SU-DHL-6 (cell line): ENCODE measurements around the gene ZCCHC18.

Experiments
- H2AFZ ChIP-seq: fragments of 200-600 bp; sonication (generic); 2 replicates; pipeline ENCODE4 v1.6.1; 2014; ENCODE audit warnings: low read depth, mild to moderate bottlenecking, moderate library complexity, mixed read lengths, antibody characterized with exemption, low read length; ENCODE audit not compliant: severe bottlenecking
- H3F3A ChIP-seq: fragments of 200-600 bp; shearing (Covaris generic); 2 replicates; pipeline ENCODE4 v1.6.0; 2016; ENCODE audit warnings: antibody characterized with exemption, mild to moderate bottlenecking; ENCODE audit not compliant: insufficient read depth
- H3K27ac ChIP-seq: fragments of 200-600 bp; sonication (generic); 2 replicates; pipeline ENCODE4 v1.5.1; 2016; ENCODE audit warnings: low read depth, mild to moderate bottlenecking, low read length, moderate library complexity, mixed read lengths
- H3K27me3 ChIP-seq: fragments of 200-600 bp; sonication (generic), shearing (Covaris generic); 2 replicates; pipeline ENCODE4 v1.6.0; 2014; ENCODE audit warnings: mild to moderate bottlenecking, low read length
- H3K36me3 ChIP-seq: fragments of 200-600 bp; sonication (generic); 2 replicates; pipeline ENCODE4 v1.6.1; 2014; ENCODE audit warnings: mild to moderate bottlenecking, low read length, mixed read lengths
- H3K4me2 ChIP-seq: fragments of 300-600, 200-600 bp; shearing (Covaris generic), sonication (generic); 2 replicates; pipeline ENCODE4 v1.6.0; 2014; ENCODE audit warnings: low read length, low read depth, mild to moderate bottlenecking; ENCODE audit not compliant: poor library complexity, severe bottlenecking
- H3K4me3 ChIP-seq: fragments of 200-600 bp; sonication (generic); 2 replicates; pipeline ENCODE4 v1.5.1; 2014; ENCODE audit warnings: antibody characterized with exemption, low read length, mild to moderate bottlenecking, mixed read lengths; ENCODE audit not compliant: insufficient read depth, poor library complexity, severe bottlenecking
- H3K79me2 ChIP-seq: fragments of 200-600 bp; sonication (generic); 2 replicates; pipeline ENCODE4 v1.6.1; 2014; ENCODE audit warnings: mild to moderate bottlenecking, low read length, moderate library complexity; ENCODE audit not compliant: insufficient read depth
- H3K9ac ChIP-seq: fragments of 200-600 bp; sonication (generic); 2 replicates; pipeline ENCODE4 v1.7.0; 2014; ENCODE audit warnings: mild to moderate bottlenecking, low read length
- H3K9me2 ChIP-seq: fragments of 200-600 bp; sonication (generic); replicated peaks from 2 replicates; pipeline ENCODE4 v1.6.1; 2014; ENCODE audit warnings: low read length; ENCODE audit not compliant: insufficient read depth
- H3K9me3 ChIP-seq: fragments of 200-600 bp; sonication (generic); 2 replicates; pipeline ENCODE4 v1.6.1; 2014; ENCODE audit warnings: low read length, mixed read lengths; ENCODE audit not compliant: insufficient read depth
- H4K20me1 ChIP-seq: fragments of 200-600 bp; sonication (generic); 2 replicates; pipeline ENCODE4 v1.6.1; 2014; ENCODE audit warnings: low read depth, mild to moderate bottlenecking, antibody characterized with exemption, low read length, moderate library complexity, mixed read lengths
- CTCF ChIP-seq: fragments of 200-600 bp; sonication (generic); IDR thresholded peaks from one replicate; pipeline ENCODE4 v1.5.1; 2017; ENCODE audit warnings: antibody characterized with exemption, mild to moderate bottlenecking, low read length, moderate library complexity; ENCODE audit not compliant: insufficient read depth, poor library complexity, severe bottlenecking
- EZH2phosphoT487 ChIP-seq: fragments of 200-600 bp; sonication (generic), shearing (Covaris generic); conservative IDR thresholded peaks from 2 replicates; pipeline ENCODE4 v1.6.1; 2018; ENCODE audit warnings: mild to moderate bottlenecking, antibody characterized with exemption, low read length, moderate library complexity, mixed read lengths

The ZCCHC18 gene

DNA sequence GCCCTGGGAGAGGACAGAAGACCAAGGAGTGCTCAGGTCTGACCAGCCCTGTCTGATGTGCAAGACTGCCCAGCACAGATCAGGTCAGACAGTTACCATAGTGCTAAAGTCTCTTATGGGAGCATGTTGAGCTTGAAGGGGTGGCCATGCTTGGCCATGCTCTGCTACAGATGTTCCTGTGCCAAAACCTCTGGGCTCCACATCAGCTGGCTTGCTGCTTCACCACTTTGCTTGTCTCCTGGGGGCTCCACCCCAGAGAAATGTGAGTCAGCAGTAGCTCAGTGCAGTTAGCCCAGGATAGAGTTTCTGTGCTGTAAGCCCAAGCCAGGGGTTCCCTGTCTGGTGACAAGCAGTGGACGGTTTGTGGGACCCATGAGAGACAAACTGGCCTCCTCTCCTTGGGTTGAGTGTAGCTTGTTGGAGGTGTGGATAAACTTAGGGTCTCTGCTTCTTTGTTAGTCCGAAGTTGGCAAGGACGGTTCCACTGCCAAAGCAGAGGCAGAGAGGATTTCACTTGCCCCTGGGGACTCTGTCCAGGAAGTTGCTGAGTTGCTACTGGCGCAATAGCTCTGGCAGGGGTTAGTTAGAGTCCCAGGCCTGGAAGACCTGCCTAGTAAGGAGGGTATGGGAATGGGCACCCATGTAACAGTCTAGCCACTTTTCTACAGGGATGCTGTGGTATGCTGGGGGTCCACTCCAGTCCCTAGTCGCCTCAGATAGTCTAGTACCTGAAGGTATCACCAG, 27.6 kb upstream of the ZCCHC18 start:
- no peak overlapping the region for H3K4me3 ChIP-seq
- no peaks in the 10 kb centered on the region for H3K9me3 ChIP-seq
- no peak overlapping the region for H3K27ac ChIP-seq
- H3F3A ChIP-seq, result no peaks in the 10 kb centered on the region
- no peaks in the 10 kb centered on the region for H3K36me3 ChIP-seq
- TF ChIP-seq CTCF (no peak), EZH2phosphoT487 (no peak)
- no peaks in the 10 kb centered on the region for H4K20me1 ChIP-seq
- H3K9me2 ChIP-seq, result no peaks in the 10 kb centered on the region
- no peak overlapping the region for H2AFZ ChIP-seq
- H3K9ac ChIP-seq, result no peak overlapping the region
- no peaks in the 10 kb centered on the region for H3K27me3 ChIP-seq
- no peaks in the 10 kb centered on the region for H3K79me2 ChIP-seq
- no peak overlapping the region for H3K4me2 ChIP-seq

DNA sequence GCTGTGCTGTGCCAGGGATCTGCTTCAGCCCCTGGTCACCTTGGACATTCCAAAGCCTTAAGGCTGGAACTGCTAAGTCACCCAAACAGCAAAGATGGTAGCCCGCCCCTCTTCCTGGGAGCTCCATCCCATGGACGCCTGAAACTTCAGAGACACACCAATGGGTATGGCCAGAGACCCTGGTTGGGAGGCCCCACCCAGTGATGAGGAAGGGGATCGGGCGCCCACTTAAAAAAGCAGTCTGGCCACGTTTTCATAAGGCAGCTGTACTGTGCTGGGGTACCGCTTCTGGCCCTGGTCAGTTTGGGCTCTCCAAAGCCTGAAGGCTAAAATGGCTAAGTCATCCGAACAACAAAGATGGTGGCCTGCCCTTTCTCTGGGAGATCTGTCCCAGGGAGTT, 26.8 kb upstream of the ZCCHC18 start:
- Histone ChIP-seq H4K20me1 (no peaks in the 10 kb centered on the region), H3K4me2 (no peak overlapping the region), H2AFZ (no peak overlapping the region), H3K27me3 (no peaks in the 10 kb centered on the region), H3K9me2 (no peaks in the 10 kb centered on the region), H3K79me2 (no peaks in the 10 kb centered on the region), H3K9ac (no peak overlapping the region), H3K36me3 (no peaks in the 10 kb centered on the region), H3K27ac (no peak overlapping the region), H3K4me3 (no peak overlapping the region), H3F3A (no peaks in the 10 kb centered on the region), H3K9me3 (no peaks in the 10 kb centered on the region)
- TF ChIP-seq EZH2phosphoT487, result no peak
- no peak for TF ChIP-seq CTCF

DNA sequence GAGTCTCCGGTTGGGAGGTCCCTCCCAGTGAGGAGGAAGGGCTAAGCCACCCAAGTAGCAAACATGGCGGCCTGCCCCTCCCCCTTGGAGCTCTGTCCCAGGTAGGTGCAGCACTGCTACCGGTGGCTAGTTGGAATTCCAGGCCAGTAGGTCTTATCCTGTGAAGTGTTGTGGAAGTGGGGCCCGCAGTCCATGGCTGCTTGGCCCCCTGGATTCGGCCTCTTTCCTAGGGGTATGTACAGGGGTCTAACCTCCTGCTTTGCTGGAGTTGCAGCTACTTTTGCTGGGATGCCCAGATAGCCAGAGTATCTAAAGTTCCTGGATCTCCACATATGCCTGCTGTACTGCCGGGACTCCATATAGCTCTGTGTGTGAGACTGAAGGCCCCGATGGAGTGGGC, 26.4 kb upstream of the ZCCHC18 start:
- Histone ChIP-seq H3K9me3 (no peaks in the 10 kb centered on the region), H3K4me2 (no peak overlapping the region), H3F3A (no peaks in the 10 kb centered on the region), H3K79me2 (no peaks in the 10 kb centered on the region), H3K27me3 (no peaks in the 10 kb centered on the region), H3K9ac (no peak overlapping the region), H4K20me1 (no peaks in the 10 kb centered on the region), H3K27ac (no peak overlapping the region), H2AFZ (no peak overlapping the region), H3K9me2 (no peaks in the 10 kb centered on the region), H3K4me3 (no peak overlapping the region), H3K36me3 (no peaks in the 10 kb centered on the region)
- no peak for TF ChIP-seq CTCF
- TF ChIP-seq EZH2phosphoT487, result no peak
